Measurements from ENCODE around the gene SEC23A.

The SEC23A gene

GRCh38 chr14:38993981-38994380, 109.1 kb downstream of the SEC23A start:
- Histone ChIP-seq H3K27me3 (ENCODE audit: low read depth, low read length) (no peaks in the 10 kb centered on the region), H3K27ac (ENCODE audit: low read length) (no peak overlapping the region), H3K4me1 (ENCODE audit: low read length) (peaks cover 6% of the 10 kb centered on the region; the same call in 1 of the 2 replicates), H3K9me3 (ENCODE audit: insufficient read depth, low read length) (no peaks in the 10 kb centered on the region), H3K36me3 (replicated peaks; ENCODE audit: low read depth, low read length) (no peaks in the 10 kb centered on the region), H2AFZ (ENCODE audit: low read depth, low read length) (no peak overlapping the region), H3K4me3 (ENCODE audit: low read length) (no peak overlapping the region), H4K20me1 (ENCODE audit: insufficient read depth, low read length) (no peaks in the 10 kb centered on the region), H3K79me2 (ENCODE audit: low read length) (no peaks in the 10 kb centered on the region), H3K4me2 (ENCODE audit: low read length) (no peak overlapping the region), H3K9ac (ENCODE audit: low read length) (no peak overlapping the region)
- TF ChIP-seq CTCF (IDR thresholded peaks at IDR 0.05; ENCODE audit: low read depth, low read length) (no peak), EZH2phosphoT487 (IDR thresholded peaks at IDR 0.05; ENCODE audit: low read depth) (no peak)

GRCh38 chr14:38992067-38992844, 110.8 kb downstream of the SEC23A start:
- no peak for TF ChIP-seq EZH2phosphoT487 (IDR thresholded peaks at IDR 0.05; ENCODE audit: low read depth)
- TF ChIP-seq CTCF (IDR thresholded peaks at IDR 0.05; ENCODE audit: low read depth, low read length) = no peak
- Histone ChIP-seq H3K9ac (ENCODE audit: low read length) (no peak overlapping the region), H3K4me1 (ENCODE audit: low read length) (peaks cover 6% of the 10 kb centered on the region; the same call in 1 of the 2 replicates), H2AFZ (ENCODE audit: low read depth, low read length) (no peak overlapping the region), H3K27me3 (ENCODE audit: low read depth, low read length) (no peaks in the 10 kb centered on the region), H3K36me3 (replicated peaks; ENCODE audit: low read depth, low read length) (no peaks in the 10 kb centered on the region), H3K79me2 (ENCODE audit: low read length) (no peaks in the 10 kb centered on the region), H4K20me1 (ENCODE audit: insufficient read depth, low read length) (no peaks in the 10 kb centered on the region), H3K9me3 (ENCODE audit: insufficient read depth, low read length) (no peaks in the 10 kb centered on the region), H3K4me3 (ENCODE audit: low read length) (no peak overlapping the region), H3K27ac (ENCODE audit: low read length) (no peak overlapping the region), H3K4me2 (ENCODE audit: low read length) (no peak overlapping the region)

- no peaks in the 10 kb centered on the region for H3K36me3 ChIP-seq (replicated peaks; ENCODE audit: low read depth, low read length)
- H3K4me3 ChIP-seq (ENCODE audit: low read length) = no peak overlapping the region
- no peak overlapping the region for H3K9ac ChIP-seq (ENCODE audit: low read length)
- no peaks in the 10 kb centered on the region for H3K79me2 ChIP-seq (ENCODE audit: low read length)
- no peaks in the 10 kb centered on the region for H3K9me3 ChIP-seq (ENCODE audit: insufficient read depth, low read length)
- H3K27me3 ChIP-seq (ENCODE audit: low read depth, low read length) = no peaks in the 10 kb centered on the region
- H3K4me2 ChIP-seq (ENCODE audit: low read length) = no peak overlapping the region
- no peak overlapping the region for H3K27ac ChIP-seq (ENCODE audit: low read length)
- no peaks in the 10 kb centered on the region for H4K20me1 ChIP-seq (ENCODE audit: insufficient read depth, low read length)
- H2AFZ ChIP-seq (ENCODE audit: low read depth, low read length) = no peak overlapping the region
- TF ChIP-seq CTCF (IDR thresholded peaks at IDR 0.05; ENCODE audit: low read depth, low read length) (no peak), EZH2phosphoT487 (IDR thresholded peaks at IDR 0.05; ENCODE audit: low read depth) (no peak)
- peaks cover 6% of the 10 kb centered on the region; the same call in 1 of the 2 replicates for H3K4me1 ChIP-seq (ENCODE audit: low read length)
Observed at GRCh38 chr14:38991299-38991698, 111.7 kb downstream of the SEC23A start.

- Histone ChIP-seq H3K9ac (ENCODE audit: low read length) (no peak overlapping the region), H3K79me2 (ENCODE audit: low read length) (no peaks in the 10 kb centered on the region), H4K20me1 (ENCODE audit: insufficient read depth, low read length) (no peaks in the 10 kb centered on the region), H3K27ac (ENCODE audit: low read length) (no peak overlapping the region), H3K4me1 (ENCODE audit: low read length) (peaks cover 6% of the 10 kb centered on the region; the same call in 1 of the 2 replicates), H2AFZ (ENCODE audit: low read depth, low read length) (no peak overlapping the region), H3K4me2 (ENCODE audit: low read length) (peak overlapping the region; percentile 41; the same call in 1 of the 2 replicates), H3K36me3 (replicated peaks; ENCODE audit: low read depth, low read length) (no peaks in the 10 kb centered on the region), H3K4me3 (ENCODE audit: low read length) (no peak overlapping the region), H3K27me3 (ENCODE audit: low read depth, low read length) (no peaks in the 10 kb centered on the region), H3K9me3 (ENCODE audit: insufficient read depth, low read length) (no peaks in the 10 kb centered on the region)
- TF ChIP-seq EZH2phosphoT487 (IDR thresholded peaks at IDR 0.05; ENCODE audit: low read depth) (no peak), CTCF (IDR thresholded peaks at IDR 0.05; ENCODE audit: low read depth, low read length) (no peak)
Observed at GRCh38 chr14:38989922-38990546, 113.0 kb downstream of the SEC23A start.
